HG03103 (cell line): ENCODE measurements around the gene ZMAT3.
"Not testable (repeated sequence)": the region's sequence is repeated elsewhere in the genome, so short reads cannot be mapped to it uniquely, and the experiment has no call there.

ENCODE experiments used
- ATAC-seq: cut with Tn5 transposase; IDR thresholded peaks from one replicate; pipeline ENCODE4 v1.9.1; 2021; ENCODE audit warnings: low read depth; ENCODE audit not compliant: unreplicated experiment

The ZMAT3 gene

GRCh38 chr3:179071323-179072099, at the start of gene ZMAT3:
TSS of gene ZMAT3 (minus strand) at chr3:179071809. CDS start at chr3:179067752, 4,057 bp downstream.
- ATAC-seq = peak; percentile 48

DNA sequence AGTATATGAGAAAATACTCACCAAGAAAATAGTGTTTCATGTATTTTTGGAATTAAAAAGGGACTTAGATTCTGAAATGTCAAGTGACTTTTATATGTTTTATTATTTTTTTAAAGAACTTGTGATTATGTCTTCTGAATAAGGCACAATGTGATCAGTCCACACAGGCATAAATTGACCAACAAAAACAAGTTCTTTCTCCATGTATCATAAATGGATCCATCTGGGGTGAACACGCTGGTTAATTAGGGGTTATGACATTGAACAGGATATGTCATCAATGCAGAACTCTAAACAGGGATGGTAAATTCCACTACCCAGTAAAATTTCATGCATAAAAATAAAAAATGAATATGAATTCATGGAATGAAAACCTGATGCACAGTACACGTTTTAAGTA, 45.2 kb upstream of the ZMAT3 start:
- no peak for ATAC-seq

DNA sequence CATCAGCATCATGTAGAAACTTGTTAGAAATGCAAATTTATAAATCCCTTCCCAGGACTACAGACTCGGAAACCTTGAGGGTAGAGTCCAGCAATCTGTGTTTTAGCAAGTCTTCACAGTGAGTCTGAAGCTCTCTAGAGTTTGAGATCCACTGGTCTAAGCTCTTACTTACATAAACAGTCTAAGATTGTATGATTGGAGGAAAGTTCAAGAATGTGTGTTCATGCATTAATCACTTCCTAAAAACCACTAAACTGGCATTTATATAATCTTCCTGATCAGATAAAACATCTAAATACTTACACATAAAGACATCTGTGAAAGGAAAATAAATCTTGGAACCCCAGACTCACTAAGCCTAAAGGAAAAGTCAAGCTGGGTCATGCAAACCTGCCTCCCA, 43.8 kb upstream of the ZMAT3 start:
- ATAC-seq = not testable (repeated sequence)

- no peak for ATAC-seq
These were observed 42.3 kb upstream of the ZMAT3 start for GRCh38 chr3:179113903-179114302.

- ATAC-seq = no peak
These were observed 36.5 kb upstream of the ZMAT3 start for GRCh38 chr3:179108086-179108485.

DNA sequence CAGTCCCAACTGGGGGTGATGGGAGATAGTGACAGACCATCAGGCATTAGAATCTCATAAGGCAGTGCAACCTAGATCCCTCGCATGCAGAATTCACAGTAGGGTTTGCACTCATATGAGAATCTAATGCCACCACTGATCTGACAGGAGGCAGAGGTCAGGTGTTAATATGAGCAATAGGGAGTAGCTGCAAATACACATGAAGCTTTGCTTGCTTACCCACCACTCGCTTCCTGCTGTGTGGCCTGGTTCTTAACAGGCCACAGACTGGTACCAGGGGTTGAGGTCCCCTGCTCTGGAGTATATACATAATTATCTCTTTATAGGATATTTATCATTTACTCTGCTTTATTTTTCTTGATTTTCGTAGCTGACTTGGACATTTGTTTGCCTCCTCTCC, 36.0 kb upstream of the ZMAT3 start:
- no peak for ATAC-seq

DNA sequence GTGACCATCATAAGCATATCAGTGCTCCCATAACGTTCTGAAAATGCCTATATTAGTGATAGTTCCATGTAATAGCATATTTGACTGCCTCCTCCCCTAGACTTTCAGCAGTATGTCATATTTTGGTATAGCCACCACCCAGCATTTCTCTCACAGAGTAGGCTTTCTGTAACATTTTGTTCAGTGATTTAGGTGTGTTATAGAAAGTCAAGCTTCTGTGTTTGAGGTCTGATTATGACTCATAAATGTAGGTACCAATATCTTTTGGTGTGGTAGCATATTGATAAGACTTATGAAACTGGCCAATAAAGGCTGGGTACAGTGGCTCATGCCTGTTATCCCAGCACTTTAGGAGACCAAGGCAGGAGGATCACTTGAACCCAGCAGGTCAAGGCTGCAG, 34.3 kb upstream of the ZMAT3 start:
- ATAC-seq = no peak

- ATAC-seq = no peak
These were observed 29.0 kb upstream of the ZMAT3 start for GRCh38 chr3:179100652-179101051.

- ATAC-seq = no peak
These were observed 26.9 kb upstream of the ZMAT3 start for GRCh38 chr3:179098388-179099077.

DNA sequence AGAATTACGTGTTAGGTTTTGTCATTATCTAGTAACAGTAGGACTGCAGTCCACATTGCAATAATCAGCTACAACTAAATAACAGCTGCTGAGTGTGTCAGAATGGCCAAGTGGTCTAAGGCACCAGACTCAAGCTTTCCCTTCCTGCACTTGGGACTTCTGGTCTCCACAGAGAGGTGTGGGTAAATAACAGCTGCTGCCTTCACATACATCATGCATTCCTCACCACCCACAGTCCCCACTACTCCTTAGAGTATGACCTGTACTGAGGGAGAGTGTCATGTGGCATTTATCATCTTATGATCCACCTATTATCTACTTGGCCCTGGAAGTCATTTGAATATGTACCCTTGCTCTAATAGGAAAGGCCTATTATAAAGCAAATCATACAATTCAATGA, 22.2 kb upstream of the ZMAT3 start:
- no peak for ATAC-seq

GRCh38 chr3:179091113-179091512, 19.5 kb upstream of the ZMAT3 start:
- ATAC-seq = no peak

- no peak for ATAC-seq
These were observed 16.7 kb upstream of the ZMAT3 start for GRCh38 chr3:179088306-179088705.

GRCh38 chr3:179083977-179084376, 12.4 kb upstream of the ZMAT3 start:
- no peak for ATAC-seq

- no peak for ATAC-seq
These were observed 10.8 kb upstream of the ZMAT3 start for GRCh38 chr3:179082416-179082815.

DNA sequence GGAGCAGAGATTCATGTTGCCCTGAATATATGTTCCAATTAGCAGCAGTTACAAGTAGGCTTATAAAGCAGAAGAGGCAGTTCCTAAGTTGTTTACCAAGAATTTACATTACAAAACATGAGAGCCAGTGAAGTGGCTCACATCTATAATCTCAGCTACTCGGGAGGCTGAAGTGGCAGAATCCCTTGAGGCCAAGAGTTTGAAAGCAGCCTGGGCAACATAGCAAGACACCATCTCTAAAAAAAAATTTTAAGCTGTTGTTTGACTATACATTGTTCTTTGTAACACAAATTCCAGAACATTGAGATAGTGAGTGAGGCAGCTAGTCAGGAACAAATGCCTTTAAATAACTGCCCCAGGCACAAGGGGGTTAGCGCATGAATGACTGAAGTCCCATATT, 10.3 kb upstream of the ZMAT3 start:
- ATAC-seq = no peak

- no peak for ATAC-seq
These were observed 7.9 kb upstream of the ZMAT3 start for GRCh38 chr3:179079537-179079936.

GRCh38 chr3:179076243-179077027, 4.8 kb upstream of the ZMAT3 start:
- no peak for ATAC-seq

GRCh38 chr3:179074656-179075055, 3.0 kb upstream of the ZMAT3 start:
- peak; percentile 35 for ATAC-seq

- ATAC-seq = no peak
These were observed 2.2 kb upstream of the ZMAT3 start for GRCh38 chr3:179073816-179074215.

DNA sequence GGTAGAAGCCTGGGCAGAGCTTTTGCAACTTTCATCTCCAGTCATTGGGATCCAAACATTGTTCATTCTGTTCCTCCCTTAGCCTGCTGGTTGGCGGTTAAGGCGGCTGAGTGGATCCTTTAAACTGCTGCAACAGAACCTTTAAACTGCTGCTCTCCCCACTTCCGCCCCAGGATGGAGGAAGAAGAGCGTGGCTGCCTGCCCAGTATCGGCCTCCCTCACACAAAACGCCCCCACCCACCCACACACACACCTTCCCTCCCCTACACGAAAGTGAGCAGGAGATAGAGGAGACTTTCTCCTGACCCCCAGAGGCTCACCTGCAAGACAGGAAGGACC, 460 bp upstream of the ZMAT3 start:
- peak; percentile 31 for ATAC-seq

DNA sequence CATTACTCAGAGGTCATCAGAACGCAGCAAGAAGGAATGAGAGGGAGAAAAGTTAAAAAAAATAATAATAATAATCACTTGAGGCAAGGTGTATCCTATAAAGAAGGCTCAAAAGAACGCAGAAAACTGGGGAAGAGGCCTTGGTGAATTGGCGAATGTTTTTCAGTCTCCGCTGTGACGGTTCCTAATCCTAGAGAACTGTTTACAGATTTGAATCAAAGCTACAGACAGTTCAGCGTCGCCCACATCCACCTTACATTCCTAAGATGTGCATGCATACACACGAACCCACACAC, 634 bp downstream of the ZMAT3 start:
- ATAC-seq = no peak
